ENCODE measurements around the gene ZNF536.

DNA sequence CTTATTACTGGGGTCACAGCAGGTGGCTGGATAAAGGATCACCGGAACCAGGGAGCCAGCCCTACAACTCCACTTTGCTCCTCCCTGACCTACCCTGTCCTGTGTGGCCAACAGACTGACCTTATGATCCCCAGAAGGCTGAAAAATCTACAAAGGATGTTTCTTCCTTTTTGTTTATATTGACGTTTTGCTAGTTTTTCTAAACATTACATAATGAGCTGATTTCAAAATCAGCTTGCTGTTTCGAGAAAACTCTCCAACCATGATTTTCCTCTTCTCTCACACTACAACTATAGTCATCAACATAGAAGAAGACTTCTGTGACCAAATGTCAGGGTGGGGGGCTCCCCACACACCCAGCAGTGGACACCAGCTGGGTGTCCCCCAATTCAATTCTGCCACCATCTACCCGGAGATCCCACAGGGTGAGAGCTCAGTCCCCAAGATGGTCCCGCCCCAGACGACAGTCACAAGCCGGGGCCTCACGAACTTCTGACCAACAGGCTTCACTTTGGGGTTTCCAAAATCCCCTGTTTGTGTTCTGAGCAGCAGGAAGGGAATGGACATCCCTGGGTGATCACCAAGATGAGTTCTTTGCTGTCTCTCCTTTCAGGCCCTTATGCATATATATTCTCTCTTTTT, 35.0 kb downstream of the ZNF536 start:
- no peak for TF ChIP-seq EZH2 (IDR thresholded peaks at IDR 0.05; ENCODE audit: borderline replicate concordance, low read depth, low read length, poor library complexity, severe bottlenecking)
- TF ChIP-seq, protein P1, sequence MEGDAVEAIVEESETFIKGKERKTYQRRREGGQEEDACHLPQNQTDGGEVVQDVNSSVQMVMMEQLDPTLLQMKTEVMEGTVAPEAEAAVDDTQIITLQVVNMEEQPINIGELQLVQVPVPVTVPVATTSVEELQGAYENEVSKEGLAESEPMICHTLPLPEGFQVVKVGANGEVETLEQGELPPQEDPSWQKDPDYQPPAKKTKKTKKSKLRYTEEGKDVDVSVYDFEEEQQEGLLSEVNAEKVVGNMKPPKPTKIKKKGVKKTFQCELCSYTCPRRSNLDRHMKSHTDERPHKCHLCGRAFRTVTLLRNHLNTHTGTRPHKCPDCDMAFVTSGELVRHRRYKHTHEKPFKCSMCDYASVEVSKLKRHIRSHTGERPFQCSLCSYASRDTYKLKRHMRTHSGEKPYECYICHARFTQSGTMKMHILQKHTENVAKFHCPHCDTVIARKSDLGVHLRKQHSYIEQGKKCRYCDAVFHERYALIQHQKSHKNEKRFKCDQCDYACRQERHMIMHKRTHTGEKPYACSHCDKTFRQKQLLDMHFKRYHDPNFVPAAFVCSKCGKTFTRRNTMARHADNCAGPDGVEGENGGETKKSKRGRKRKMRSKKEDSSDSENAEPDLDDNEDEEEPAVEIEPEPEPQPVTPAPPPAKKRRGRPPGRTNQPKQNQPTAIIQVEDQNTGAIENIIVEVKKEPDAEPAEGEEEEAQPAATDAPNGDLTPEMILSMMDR (conservative IDR thresholded peaks at IDR 0.05; ENCODE audit: low read depth, low read length): no peak
